ENCODE data around the gene HSF5.

HSF5 gene

GRCh38 chr17:58452738-58453137 lies 35.5 kb downstream of the HSF5 start:
- TF ChIP-seq, protein P1, sequence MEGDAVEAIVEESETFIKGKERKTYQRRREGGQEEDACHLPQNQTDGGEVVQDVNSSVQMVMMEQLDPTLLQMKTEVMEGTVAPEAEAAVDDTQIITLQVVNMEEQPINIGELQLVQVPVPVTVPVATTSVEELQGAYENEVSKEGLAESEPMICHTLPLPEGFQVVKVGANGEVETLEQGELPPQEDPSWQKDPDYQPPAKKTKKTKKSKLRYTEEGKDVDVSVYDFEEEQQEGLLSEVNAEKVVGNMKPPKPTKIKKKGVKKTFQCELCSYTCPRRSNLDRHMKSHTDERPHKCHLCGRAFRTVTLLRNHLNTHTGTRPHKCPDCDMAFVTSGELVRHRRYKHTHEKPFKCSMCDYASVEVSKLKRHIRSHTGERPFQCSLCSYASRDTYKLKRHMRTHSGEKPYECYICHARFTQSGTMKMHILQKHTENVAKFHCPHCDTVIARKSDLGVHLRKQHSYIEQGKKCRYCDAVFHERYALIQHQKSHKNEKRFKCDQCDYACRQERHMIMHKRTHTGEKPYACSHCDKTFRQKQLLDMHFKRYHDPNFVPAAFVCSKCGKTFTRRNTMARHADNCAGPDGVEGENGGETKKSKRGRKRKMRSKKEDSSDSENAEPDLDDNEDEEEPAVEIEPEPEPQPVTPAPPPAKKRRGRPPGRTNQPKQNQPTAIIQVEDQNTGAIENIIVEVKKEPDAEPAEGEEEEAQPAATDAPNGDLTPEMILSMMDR (IDR thresholded peaks at IDR 0.05; ENCODE audit: insufficient read depth, low read length, missing control alignments): no peak

GRCh38 chr17:58447039-58447975 lies 40.9 kb downstream of the HSF5 start:
- no peak overlapping the region for H3K4me3 ChIP-seq (ENCODE audit: low read depth, low read length)
- ChIA-PET CTCF (interaction anchor here (0.6 to 8.6 kb wide), 17 partner anchors 9 to 325 kb away, joined by 3 to 138 read pairs (median 3); partner anchors contain the start of genes RNF43 and SUPT4H1), POLR2A (no interaction called here)
- TF ChIP-seq, protein P1 (IDR thresholded peaks at IDR 0.05; ENCODE audit: insufficient read depth, low read length, missing control alignments): peak; percentile 82
- peak; percentile 24 for DNase-seq (ENCODE audit: low read depth, low spot score)

More at GRCh38 chr17:58452738-58453137, 35.5 kb downstream of the HSF5 start:
- DNase-seq (ENCODE audit: low read depth, low spot score): no peak
- no peak overlapping the region for H3K4me3 ChIP-seq (ENCODE audit: low read depth, low read length)
- POLR2A ChIA-PET: no interaction called here
- CTCF ChIA-PET: no interaction called here

GRCh38 chr17:58446086-58446485 lies 42.1 kb downstream of the HSF5 start:
- no peak for DNase-seq (ENCODE audit: low read depth, low spot score)
- POLR2A ChIA-PET: no interaction called here
- TF ChIP-seq, protein P1 (IDR thresholded peaks at IDR 0.05; ENCODE audit: insufficient read depth, low read length, missing control alignments): no peak

DNA sequence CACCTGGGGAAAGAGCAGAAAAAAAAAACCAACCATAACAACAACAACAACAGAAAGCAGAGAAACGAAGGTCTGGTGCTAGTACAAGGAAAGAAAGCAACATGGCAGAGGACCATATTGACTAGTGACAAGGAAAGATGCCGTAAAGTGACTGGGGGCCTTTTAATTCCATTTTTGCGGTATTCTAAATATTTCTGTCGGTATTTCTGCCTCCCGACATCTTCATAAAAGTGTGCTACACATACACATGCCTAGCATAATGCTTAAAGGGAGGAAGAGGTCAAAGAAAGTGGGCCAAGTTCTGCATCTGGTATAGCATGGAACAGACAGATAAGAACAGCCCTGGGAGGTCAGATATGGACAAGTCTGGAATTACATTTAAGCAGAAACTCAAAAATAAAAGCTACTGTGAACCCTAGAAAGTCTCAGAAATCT lies 51.4 kb downstream of the HSF5 start:
- no peak overlapping the region for H3K4me3 ChIP-seq (ENCODE audit: low read depth, low read length)
- POLR2A ChIA-PET: no interaction called here
- CTCF ChIA-PET: interaction anchor here (1.1 to 3.6 kb wide), 2 partner anchors 10 to 120 kb away, joined by 3 to 17 read pairs; no protein-coding TSS in a partner anchor
- DNase-seq (ENCODE audit: low read depth, low spot score): no peak
- TF ChIP-seq, protein P1 (IDR thresholded peaks at IDR 0.05; ENCODE audit: insufficient read depth, low read length, missing control alignments): no peak

More at GRCh38 chr17:58446086-58446485, 42.1 kb downstream of the HSF5 start:
- H3K4me3 ChIP-seq (ENCODE audit: low read depth, low read length): no peak overlapping the region
- CTCF ChIA-PET: interaction anchor here (0.6 to 8.6 kb wide), 7 partner anchors 9 to 246 kb away, joined by 3 to 138 read pairs (median 7); no protein-coding TSS in a partner anchor

DNA sequence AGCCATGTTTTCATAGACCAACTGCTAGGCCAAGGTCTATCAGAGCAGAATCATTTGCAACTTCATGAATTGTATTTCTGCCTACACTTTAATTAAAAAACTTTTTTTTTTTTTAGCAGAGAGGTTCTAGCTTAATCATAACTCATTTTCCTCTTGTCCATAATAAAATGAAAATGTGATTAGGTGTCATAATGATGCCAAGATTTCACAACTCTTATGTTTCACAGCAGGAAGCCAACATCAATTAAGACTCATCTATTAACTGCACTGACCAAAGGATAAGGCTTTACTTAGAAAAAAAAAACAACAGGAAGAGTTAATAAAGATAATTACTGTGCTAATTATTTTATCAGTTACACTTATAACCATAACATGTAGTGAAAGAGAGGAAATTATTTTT lies 52.0 kb downstream of the HSF5 start:
- CTCF ChIA-PET: interaction anchor here (0.6 to 1.5 kb wide), 3 partner anchors 12 to 132 kb away, joined by 3 to 7 read pairs (median 3); no protein-coding TSS in a partner anchor
- H3K4me3 ChIP-seq (ENCODE audit: low read depth, low read length): no peak overlapping the region
- TF ChIP-seq, protein P1 (IDR thresholded peaks at IDR 0.05; ENCODE audit: insufficient read depth, low read length, missing control alignments): no peak
- DNase-seq (ENCODE audit: low read depth, low spot score): no peak
- POLR2A ChIA-PET: no interaction called here
